Neural cell (in vitro differentiated cells): ENCODE measurements around the gene CNPPD1. TPM values are rescaled to one million over a fixed set of nuclear protein-coding genes. Genes with fewer than 3 reads are reported as not detected.

Source experiments
- H2AFZ ChIP-seq: fragments of 200-600, 300-800 bp; sonication (generic), shearing (Covaris generic); 2 replicates; pipeline ENCODE4 v1.6.0; 2014; ENCODE audit warnings: low read depth, mild to moderate bottlenecking, antibody characterized with exemption, low read length, moderate library complexity
- H3F3A ChIP-seq: fragments of 200-600 bp; shearing (Covaris generic); 2 replicates; pipeline ENCODE4 v1.6.1; 2016; ENCODE audit warnings: mild to moderate bottlenecking, moderate library complexity, mixed read lengths, antibody characterized with exemption, low read length; ENCODE audit not compliant: insufficient read depth, poor library complexity, severe bottlenecking
- H3K27ac ChIP-seq: fragments of 200-600, 300-800 bp; sonication (generic), shearing (Covaris generic); 2 replicates; pipeline ENCODE4 v1.5.1; 2014; ENCODE audit warnings: mild to moderate bottlenecking, low read length, moderate library complexity
- H3K27me3 ChIP-seq: fragments of 300-800, 200-600 bp; sonication (generic), shearing (Covaris generic); 2 replicates; pipeline ENCODE4 v1.6.0; 2014; ENCODE audit warnings: mild to moderate bottlenecking, low read depth, low read length, moderate library complexity; ENCODE audit not compliant: insufficient read depth
- H3K36me3 ChIP-seq: fragments of 300-800, 200-600 bp; sonication (generic), shearing (Covaris generic); 2 replicates; pipeline ENCODE4 v1.5.1; 2014; ENCODE audit warnings: mild to moderate bottlenecking, antibody characterized with exemption, low read length, moderate library complexity; ENCODE audit not compliant: insufficient read depth
- H3K4me2 ChIP-seq: fragments of 300-800, 200-600 bp; sonication (generic), shearing (Covaris generic); 2 replicates; pipeline ENCODE4 v1.6.0; 2014; ENCODE audit warnings: mild to moderate bottlenecking, low read length
- H3K4me3 ChIP-seq: fragments of 300-800, 200-600 bp; sonication (generic), shearing (Covaris generic); 2 replicates; pipeline ENCODE4 v1.5.1; 2014; ENCODE audit warnings: mild to moderate bottlenecking, low read length, moderate library complexity
- H3K79me2 ChIP-seq: fragments of 200-600 bp; shearing (Covaris generic); replicated peaks from 2 replicates; pipeline ENCODE4 v1.6.0; 2014; ENCODE audit warnings: mild to moderate bottlenecking, low read length, moderate library complexity; ENCODE audit not compliant: insufficient read depth
- H3K9ac ChIP-seq: fragments of 300-800, 200-600 bp; sonication (generic), shearing (Covaris generic); 2 replicates; pipeline ENCODE4 v1.6.1; 2016; ENCODE audit warnings: mild to moderate bottlenecking, low read length, mixed read lengths
- H3K9me2 ChIP-seq: fragments of 200-600 bp; shearing (Covaris generic); 2 replicates; pipeline ENCODE4 v1.6.1; 2016; ENCODE audit warnings: mild to moderate bottlenecking, low read length, mixed read lengths; ENCODE audit not compliant: insufficient read depth
- H3K9me3 ChIP-seq: fragments of 200-600, 300-800 bp; sonication (generic), shearing (Covaris generic); 2 replicates; pipeline ENCODE4 v1.6.1; 2016; ENCODE audit warnings: mild to moderate bottlenecking, mixed run types, low read length, moderate library complexity, mixed read lengths
- H4K20me1 ChIP-seq: fragments of 200-600 bp; shearing (Covaris generic); 2 replicates; pipeline ENCODE4 v1.6.1; 2016; ENCODE audit warnings: mild to moderate bottlenecking, mixed run types; ENCODE audit not compliant: insufficient read depth
- EP300 ChIP-seq: fragments of 450-650 bp; conservative IDR thresholded peaks from 2 replicates; pipeline ENCODE4 v1.6.1; 2014; ENCODE audit warnings: antibody characterized with exemption, mild to moderate bottlenecking, moderate library complexity; ENCODE audit not compliant: poor library complexity, severe bottlenecking
- EZH2 ChIP-seq: fragments of 200-600, 300-800 bp; shearing (Covaris generic), sonication (generic); IDR thresholded peaks from 2 replicates; pipeline ENCODE4 v1.6.1; 2014; ENCODE audit warnings: antibody characterized with exemption, low read length, borderline replicate concordance, mild to moderate bottlenecking; ENCODE audit not compliant: insufficient read depth, poor library complexity, severe bottlenecking
- MXI1 ChIP-seq: fragments of 450-650 bp; conservative IDR thresholded peaks from 2 replicates; pipeline ENCODE4 v1.6.1; 2014; ENCODE audit warnings: antibody characterized with exemption, mild to moderate bottlenecking; ENCODE audit not compliant: poor library complexity, severe bottlenecking
- POLR2AphosphoS5 ChIP-seq: IDR thresholded peaks from 2 replicates; pipeline ENCODE4 v1.6.1; 2012
- RAD21 ChIP-seq: fragments of 450-650 bp; conservative IDR thresholded peaks from 2 replicates; pipeline ENCODE4 v1.6.1; 2014; ENCODE audit warnings: antibody characterized with exemption, mild to moderate bottlenecking, moderate library complexity
- TAF1 ChIP-seq: IDR thresholded peaks from 2 replicates; pipeline ENCODE4 v1.6.1; 2012; ENCODE audit warnings: low read depth
- polyA minus RNA-seq: library from RNA; depleted of rRNA, polyadenylated mRNA; stranded (reverse); fragments of >200 nt; gene quantifications from 2 replicates; pipeline ENCODE4 v1.2.3, GENCODE V29; 2014
- polyA plus RNA-seq: library from polyadenylated mRNA; depleted of rRNA; stranded (reverse); fragments of >200 nt; gene quantifications from 2 replicates; pipeline ENCODE4 v1.2.3, GENCODE V29; 2014
- TF ChIP-seq, protein P1 (sequence below): fragments of 450-650 bp; IDR thresholded peaks from 2 replicates; pipeline ENCODE4 v1.5.1; 2014; ENCODE audit warnings: antibody characterized with exemption, mild to moderate bottlenecking, moderate library complexity; ENCODE audit not compliant: poor library complexity, severe bottlenecking
- TF ChIP-seq, protein P2 (sequence below): IDR thresholded peaks from 2 replicates; pipeline ENCODE4 v1.6.1; 2012; ENCODE audit warnings: borderline replicate concordance

Gene CNPPD1
- polyA plus RNA-seq (87.7 and 89.1 TPM in 2 replicates), polyA minus RNA-seq (41.7 and 50.2 TPM in 2 replicates)

DNA sequence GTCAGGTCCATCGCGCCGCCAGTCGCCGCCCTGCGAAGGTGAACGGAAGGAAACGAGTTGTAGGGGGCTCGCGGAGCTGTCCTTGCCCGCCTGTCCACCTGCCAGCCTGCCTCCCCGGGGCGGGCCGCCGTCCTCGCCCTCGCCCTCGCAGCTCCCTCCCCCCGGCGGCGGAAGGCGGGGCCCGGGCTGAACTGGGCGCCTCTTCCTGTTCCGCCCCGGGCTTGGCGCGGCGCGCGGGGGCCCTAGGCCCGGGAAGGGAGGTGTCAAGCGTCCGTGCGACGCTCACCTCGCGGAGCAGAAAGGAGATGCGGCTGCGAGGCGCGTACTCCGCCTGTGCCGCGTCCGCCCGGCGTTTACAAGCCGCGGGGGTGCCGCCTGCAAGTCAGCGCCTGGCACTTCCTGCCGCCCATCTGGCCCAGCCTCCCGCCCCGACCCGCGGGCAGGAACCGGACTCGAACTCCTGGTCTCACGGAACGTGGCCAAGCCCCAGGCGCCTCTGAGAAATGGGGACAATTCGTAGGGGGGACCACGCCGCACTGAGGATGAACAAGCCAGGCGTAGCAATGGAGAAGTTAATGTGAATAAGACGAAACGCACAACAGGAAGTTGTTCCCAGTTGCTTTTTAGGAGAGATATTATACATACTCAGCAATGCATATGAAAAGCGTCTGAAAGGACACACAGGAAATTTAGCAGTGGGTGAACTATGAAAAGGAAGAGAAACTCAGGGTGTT is at the start of gene CNPPD1:
CNPPD1 (minus strand) TSS at position 108 of the 734 bp plus-strand sequence; CDS start at position 11, 97 bp downstream.
- Histone ChIP-seq H3K9me2 (no peaks in the 10 kb centered on the region), H3K27me3 (no peaks in the 10 kb centered on the region), H3K27ac (peak within 1 kb of the TSS; percentile 81), H3K9me3 (no peaks in the 10 kb centered on the region), H3F3A (peaks cover 3% of the 10 kb centered on the region), H3K4me2 (peak within 1 kb of the TSS; percentile 98), H3K9ac (peak within 1 kb of the TSS; percentile 90), H4K20me1 (no peaks in the 10 kb centered on the region), H3K79me2 (peaks cover 18% of the 10 kb centered on the region), H2AFZ (peak within 1 kb of the TSS; percentile 71), H3K4me3 (peak within 1 kb of the TSS; percentile 96), H3K36me3 (peaks cover 6% of the 10 kb centered on the region)
- peak; percentile 18 for TF ChIP-seq RAD21
- TF ChIP-seq POLR2AphosphoS5: peak; percentile 49
- TF ChIP-seq MXI1: peak; percentile 68
- peak; percentile 27 for TF ChIP-seq EP300
- TF ChIP-seq, protein P1, sequence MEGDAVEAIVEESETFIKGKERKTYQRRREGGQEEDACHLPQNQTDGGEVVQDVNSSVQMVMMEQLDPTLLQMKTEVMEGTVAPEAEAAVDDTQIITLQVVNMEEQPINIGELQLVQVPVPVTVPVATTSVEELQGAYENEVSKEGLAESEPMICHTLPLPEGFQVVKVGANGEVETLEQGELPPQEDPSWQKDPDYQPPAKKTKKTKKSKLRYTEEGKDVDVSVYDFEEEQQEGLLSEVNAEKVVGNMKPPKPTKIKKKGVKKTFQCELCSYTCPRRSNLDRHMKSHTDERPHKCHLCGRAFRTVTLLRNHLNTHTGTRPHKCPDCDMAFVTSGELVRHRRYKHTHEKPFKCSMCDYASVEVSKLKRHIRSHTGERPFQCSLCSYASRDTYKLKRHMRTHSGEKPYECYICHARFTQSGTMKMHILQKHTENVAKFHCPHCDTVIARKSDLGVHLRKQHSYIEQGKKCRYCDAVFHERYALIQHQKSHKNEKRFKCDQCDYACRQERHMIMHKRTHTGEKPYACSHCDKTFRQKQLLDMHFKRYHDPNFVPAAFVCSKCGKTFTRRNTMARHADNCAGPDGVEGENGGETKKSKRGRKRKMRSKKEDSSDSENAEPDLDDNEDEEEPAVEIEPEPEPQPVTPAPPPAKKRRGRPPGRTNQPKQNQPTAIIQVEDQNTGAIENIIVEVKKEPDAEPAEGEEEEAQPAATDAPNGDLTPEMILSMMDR: no peak

DNA sequence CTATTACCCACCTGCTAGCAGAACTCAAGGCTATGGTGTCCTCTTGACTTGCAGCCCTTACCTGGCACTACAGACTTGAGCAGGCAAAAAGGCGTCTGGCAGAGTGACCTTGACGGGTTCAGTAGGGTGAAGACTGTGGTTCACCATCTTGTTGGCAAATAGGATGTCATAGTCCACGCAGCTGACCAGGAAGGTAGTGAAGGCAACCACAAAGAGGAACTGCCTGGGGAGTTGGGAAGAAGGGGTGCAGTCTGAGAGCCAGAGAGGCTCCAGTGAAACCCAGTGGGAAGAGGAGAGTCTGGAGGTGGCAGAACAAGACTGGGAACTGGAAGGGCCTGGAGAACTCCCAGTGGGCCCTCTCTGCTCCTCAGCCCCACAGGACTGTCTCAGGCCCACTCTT is 48.6 kb upstream of the CNPPD1 start:
- Histone ChIP-seq H3K4me2 (no peak overlapping the region), H3K27ac (no peak overlapping the region), H3K27me3 (no peaks in the 10 kb centered on the region), H3K9me3 (no peaks in the 10 kb centered on the region), H3F3A (peaks cover 3% of the 10 kb centered on the region), H3K9ac (no peak overlapping the region), H2AFZ (no peak overlapping the region), H3K9me2 (no peaks in the 10 kb centered on the region), H3K4me3 (no peak overlapping the region), H3K36me3 (no peaks in the 10 kb centered on the region), H3K79me2 (peaks cover 11% of the 10 kb centered on the region), H4K20me1 (no peaks in the 10 kb centered on the region)
- TF ChIP-seq POLR2AphosphoS5 (no peak), EP300 (no peak), MXI1 (no peak), EZH2 (no peak), TAF1 (no peak)
- TF ChIP-seq, protein P2, sequence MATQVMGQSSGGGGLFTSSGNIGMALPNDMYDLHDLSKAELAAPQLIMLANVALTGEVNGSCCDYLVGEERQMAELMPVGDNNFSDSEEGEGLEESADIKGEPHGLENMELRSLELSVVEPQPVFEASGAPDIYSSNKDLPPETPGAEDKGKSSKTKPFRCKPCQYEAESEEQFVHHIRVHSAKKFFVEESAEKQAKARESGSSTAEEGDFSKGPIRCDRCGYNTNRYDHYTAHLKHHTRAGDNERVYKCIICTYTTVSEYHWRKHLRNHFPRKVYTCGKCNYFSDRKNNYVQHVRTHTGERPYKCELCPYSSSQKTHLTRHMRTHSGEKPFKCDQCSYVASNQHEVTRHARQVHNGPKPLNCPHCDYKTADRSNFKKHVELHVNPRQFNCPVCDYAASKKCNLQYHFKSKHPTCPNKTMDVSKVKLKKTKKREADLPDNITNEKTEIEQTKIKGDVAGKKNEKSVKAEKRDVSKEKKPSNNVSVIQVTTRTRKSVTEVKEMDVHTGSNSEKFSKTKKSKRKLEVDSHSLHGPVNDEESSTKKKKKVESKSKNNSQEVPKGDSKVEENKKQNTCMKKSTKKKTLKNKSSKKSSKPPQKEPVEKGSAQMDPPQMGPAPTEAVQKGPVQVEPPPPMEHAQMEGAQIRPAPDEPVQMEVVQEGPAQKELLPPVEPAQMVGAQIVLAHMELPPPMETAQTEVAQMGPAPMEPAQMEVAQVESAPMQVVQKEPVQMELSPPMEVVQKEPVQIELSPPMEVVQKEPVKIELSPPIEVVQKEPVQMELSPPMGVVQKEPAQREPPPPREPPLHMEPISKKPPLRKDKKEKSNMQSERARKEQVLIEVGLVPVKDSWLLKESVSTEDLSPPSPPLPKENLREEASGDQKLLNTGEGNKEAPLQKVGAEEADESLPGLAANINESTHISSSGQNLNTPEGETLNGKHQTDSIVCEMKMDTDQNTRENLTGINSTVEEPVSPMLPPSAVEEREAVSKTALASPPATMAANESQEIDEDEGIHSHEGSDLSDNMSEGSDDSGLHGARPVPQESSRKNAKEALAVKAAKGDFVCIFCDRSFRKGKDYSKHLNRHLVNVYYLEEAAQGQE: no peak
